Activated CD4-positive, CD25-positive, alpha-beta regulatory T cell treated with anti-CD3 and anti-CD28 coated beads, Interleukin-2, amount 50 U/mL, for 24 hours (primary cell): ENCODE data around the gene COL11A1.
"Not testable (repeated sequence)": the region's sequence is repeated elsewhere in the genome, so short reads cannot be mapped to it uniquely, and the experiment has no call there.

Experiments
- ATAC-seq, 2 donors: fragments of 150-1000 bp; cut with Tn5 transposase; one replicate each; pipeline ENCODE4 v1.10.0; 2021; ENCODE audit warnings: mild to moderate bottlenecking in 1 of 2, moderate library complexity in 1 of 2

Gene COL11A1

GRCh38 chr1:103075316-103076000, 32.9 kb downstream of the COL11A1 start:
- ATAC-seq, result no peak

GRCh38 chr1:103074224-103074623, 34.1 kb downstream of the COL11A1 start:
- no peak for ATAC-seq

GRCh38 chr1:103069201-103069600, 39.1 kb downstream of the COL11A1 start:
- ATAC-seq, result no peak

GRCh38 chr1:103063921-103064320, 44.4 kb downstream of the COL11A1 start:
- no peak for ATAC-seq

- no peak for ATAC-seq
Measured at GRCh38 chr1:103058391-103058790, 49.9 kb downstream of the COL11A1 start.

GRCh38 chr1:103056423-103056822, 51.9 kb downstream of the COL11A1 start:
- no peak for ATAC-seq

- not testable (repeated sequence) for ATAC-seq
Measured at GRCh38 chr1:103028110-103028509, 80.2 kb downstream of the COL11A1 start.

GRCh38 chr1:103025858-103026409, 82.4 kb downstream of the COL11A1 start:
- ATAC-seq, result no peak

GRCh38 chr1:103024051-103024450, 84.3 kb downstream of the COL11A1 start:
- no peak for ATAC-seq

GRCh38 chr1:103002005-103002404, 106.3 kb downstream of the COL11A1 start:
- ATAC-seq, result no peak

GRCh38 chr1:102978874-102979273, 129.4 kb downstream of the COL11A1 start:
- no peak for ATAC-seq

- ATAC-seq, result no peak
Measured at GRCh38 chr1:102977292-102977691, 131.0 kb downstream of the COL11A1 start.

GRCh38 chr1:102970496-102971078, 137.7 kb downstream of the COL11A1 start:
- no peak for ATAC-seq

GRCh38 chr1:102967786-102968185, 140.5 kb downstream of the COL11A1 start:
- no peak for ATAC-seq

GRCh38 chr1:102961549-102961948, 146.8 kb downstream of the COL11A1 start:
- ATAC-seq, result no peak

- ATAC-seq, result no peak
Measured at GRCh38 chr1:102954576-102954975, 153.7 kb downstream of the COL11A1 start.

- no peak for ATAC-seq
Measured at GRCh38 chr1:102952400-102952799, 155.9 kb downstream of the COL11A1 start.

- no peak for ATAC-seq
Measured at GRCh38 chr1:102942324-102942723, 166.0 kb downstream of the COL11A1 start.

- no peak for ATAC-seq
Measured at GRCh38 chr1:102941366-102941947, 166.9 kb downstream of the COL11A1 start.

- ATAC-seq, result no peak
Measured at GRCh38 chr1:102937401-102937800, 170.9 kb downstream of the COL11A1 start.

- ATAC-seq, result not testable (repeated sequence)
Measured at GRCh38 chr1:102933362-102933761, 175.0 kb downstream of the COL11A1 start.

GRCh38 chr1:102919659-102920058, 188.7 kb downstream of the COL11A1 start:
- ATAC-seq, result no peak

- ATAC-seq, result no peak
Measured at GRCh38 chr1:102901996-102902395, 206.3 kb downstream of the COL11A1 start.

GRCh38 chr1:102899935-102900334, 208.4 kb downstream of the COL11A1 start:
- no peak for ATAC-seq
